Stimulated activated CD4-positive, alpha-beta T cell treated with anti-CD3 and anti-CD28 coated beads, Interleukin-12 subunit alpha, Interleukin-12 subunit beta, amount 100 ng/mL, for 4 hours (primary cell): ENCODE data around the gene ENOX1.

Source experiments
- DNase-seq: peaks from one replicate; pipeline ENCODE4 v3.0.0-alpha.2; 2020

ENOX1 gene

GRCh38 chr13:43528992-43529391, 257.8 kb downstream of the ENOX1 start:
- DNase-seq: no peak

GRCh38 chr13:43522788-43523187, 264.0 kb downstream of the ENOX1 start:
- DNase-seq: no peak

- DNase-seq: no peak
Measured at GRCh38 chr13:43520351-43520750, 266.4 kb downstream of the ENOX1 start.

- no peak for DNase-seq
Measured at GRCh38 chr13:43518833-43519232, 267.9 kb downstream of the ENOX1 start.

GRCh38 chr13:43516401-43516833, 270.4 kb downstream of the ENOX1 start:
- no peak for DNase-seq

GRCh38 chr13:43515531-43515930, 271.2 kb downstream of the ENOX1 start:
- DNase-seq: no peak

- no peak for DNase-seq
Measured at GRCh38 chr13:43514311-43514710, 272.5 kb downstream of the ENOX1 start.

- no peak for DNase-seq
Measured at GRCh38 chr13:43512221-43512620, 274.6 kb downstream of the ENOX1 start.

GRCh38 chr13:43510956-43511901, 275.5 kb downstream of the ENOX1 start:
- DNase-seq: no peak

GRCh38 chr13:43495732-43496131, 291.0 kb downstream of the ENOX1 start:
- DNase-seq: no peak

GRCh38 chr13:43494206-43494605, 292.6 kb downstream of the ENOX1 start:
- no peak for DNase-seq

GRCh38 chr13:43493496-43494000, 293.2 kb downstream of the ENOX1 start:
- no peak for DNase-seq

- no peak for DNase-seq
Measured at GRCh38 chr13:43492745-43493144, 294.0 kb downstream of the ENOX1 start.

- DNase-seq: no peak
Measured at GRCh38 chr13:43492311-43492710, 294.5 kb downstream of the ENOX1 start.

- no peak for DNase-seq
Measured at GRCh38 chr13:43489233-43489632, 297.5 kb downstream of the ENOX1 start.

GRCh38 chr13:43487885-43488284, 298.9 kb downstream of the ENOX1 start:
- no peak for DNase-seq

- no peak for DNase-seq
Measured at GRCh38 chr13:43487461-43487860, 299.3 kb downstream of the ENOX1 start.

GRCh38 chr13:43484432-43485225, 302.1 kb downstream of the ENOX1 start:
- no peak for DNase-seq

GRCh38 chr13:43483930-43484329, 302.8 kb downstream of the ENOX1 start:
- no peak for DNase-seq

- no peak for DNase-seq
Measured at GRCh38 chr13:43482641-43483040, 304.1 kb downstream of the ENOX1 start.

GRCh38 chr13:43482026-43482425, 304.7 kb downstream of the ENOX1 start:
- no peak for DNase-seq

GRCh38 chr13:43478902-43479301, 307.9 kb downstream of the ENOX1 start:
- DNase-seq: no peak

GRCh38 chr13:43478211-43478610, 308.6 kb downstream of the ENOX1 start:
- DNase-seq: no peak

- DNase-seq: no peak
Measured at GRCh38 chr13:43475140-43475539, 311.6 kb downstream of the ENOX1 start.
